SK-N-SH treated with all-trans-retinoic acid at 6 μM for 48 hours (cell line): ENCODE measurements around the gene MAP3K10.

ENCODE experiments used
- ATAC-seq: fragments of 200-7000 bp; cut with Tn5 transposase; 3 replicates; pipeline ENCODE4 v1.9.1; 2020; ENCODE audit warnings: mild to moderate bottlenecking, moderate library complexity
- ARNTL ChIP-seq: fragments of 450-650 bp; formaldehyde crosslinking; IDR thresholded peaks from 2 replicates; pipeline ENCODE4 v1.5.0; 2020; ENCODE audit warnings: low read depth, mild to moderate bottlenecking, moderate library complexity, borderline replicate concordance
- CSDC2 ChIP-seq: fragments of 250-450 bp; sonication (Bioruptor Pico); IDR thresholded peaks from 2 replicates; pipeline ENCODE4 v1.5.0; 2020; ENCODE audit warnings: mild to moderate bottlenecking, moderate library complexity
- CSRNP3 ChIP-seq: fragments of 250-450 bp; sonication (Bioruptor Pico); IDR thresholded peaks from 2 replicates; pipeline ENCODE4 v1.5.1; 2021; ENCODE audit warnings: mild to moderate bottlenecking, moderate library complexity
- ESRRG ChIP-seq: fragments of 250-450 bp; sonication (Bioruptor Pico); IDR thresholded peaks from 2 replicates; pipeline ENCODE4 v1.6.1; 2021; ENCODE audit warnings: mild to moderate bottlenecking
- ISL1 ChIP-seq: fragments of 250-450 bp; sonication (Bioruptor Pico); IDR thresholded peaks from 2 replicates; pipeline ENCODE4 v2.1.2; 2022; ENCODE audit warnings: mild to moderate bottlenecking, moderate library complexity
- PATZ1 ChIP-seq: fragments of 250-450 bp; sonication (Bioruptor Pico); IDR thresholded peaks from 2 replicates; pipeline ENCODE4 v1.8.0; 2020; ENCODE audit warnings: mild to moderate bottlenecking, moderate library complexity, borderline replicate concordance
- PPARA ChIP-seq: fragments of 250-450 bp; sonication (Bioruptor Pico); IDR thresholded peaks from 2 replicates; pipeline ENCODE4 v1.5.0; 2020; ENCODE audit warnings: mild to moderate bottlenecking, borderline replicate concordance
- RARB ChIP-seq: fragments of 250-450 bp; sonication (Bioruptor Pico); IDR thresholded peaks from 2 replicates; pipeline ENCODE4 v1.8.0; 2021; ENCODE audit warnings: mild to moderate bottlenecking, moderate library complexity
- TCF4 ChIP-seq: fragments of 250-450 bp; sonication (Bioruptor Pico); IDR thresholded peaks from 2 replicates; pipeline ENCODE4 v1.8.0; 2021; ENCODE audit warnings: mild to moderate bottlenecking, moderate library complexity, borderline replicate concordance
- TOX ChIP-seq: fragments of 250-450 bp; sonication (Bioruptor Pico); IDR thresholded peaks from 2 replicates; pipeline ENCODE4 v1.8.0; 2021; ENCODE audit warnings: mild to moderate bottlenecking, moderate library complexity, borderline replicate concordance
- TSHZ2 ChIP-seq: fragments of 250-450 bp; sonication (Bioruptor Pico); IDR thresholded peaks from 2 replicates; pipeline ENCODE4 v1.5.0; 2020; ENCODE audit warnings: mild to moderate bottlenecking, moderate library complexity
- ZC3H10 ChIP-seq: fragments of 250-450 bp; sonication (Bioruptor Pico); IDR thresholded peaks from 2 replicates; pipeline ENCODE4 v1.5.1; 2021; ENCODE audit warnings: mild to moderate bottlenecking, moderate library complexity
- ZFP3 ChIP-seq: fragments of 250-450 bp; sonication (Bioruptor Pico); IDR thresholded peaks from 2 replicates; pipeline ENCODE4 v1.5.0; 2020; ENCODE audit warnings: mild to moderate bottlenecking, moderate library complexity
- ZFP30 ChIP-seq: fragments of 450-650 bp; formaldehyde crosslinking; IDR thresholded peaks from 2 replicates; pipeline ENCODE4 v1.5.0; 2022; ENCODE audit warnings: mild to moderate bottlenecking, moderate library complexity
- ZNF565 ChIP-seq: fragments of 450-650 bp; formaldehyde crosslinking; conservative IDR thresholded peaks from 2 replicates; pipeline ENCODE4 v1.5.0; 2020; ENCODE audit warnings: low read depth, mild to moderate bottlenecking, moderate library complexity
- ZNF70 ChIP-seq: fragments of 450-650 bp; formaldehyde crosslinking; IDR thresholded peaks from 2 replicates; pipeline ENCODE4 v1.5.0; 2020; ENCODE audit warnings: mild to moderate bottlenecking, moderate library complexity
- ZNF8 ChIP-seq: fragments of 450-650 bp; formaldehyde crosslinking; IDR thresholded peaks from 2 replicates; pipeline ENCODE4 v1.5.0; 2020; ENCODE audit warnings: mild to moderate bottlenecking, moderate library complexity

The MAP3K10 gene

GRCh38 chr19:40178756-40179155, 12.5 kb upstream of the MAP3K10 start (continued):
- no peak for TF ChIP-seq ARNTL (CRISPR knock-in tag)
- TF ChIP-seq ZFP3 (CRISPR knock-in tag), result no peak
- no peak for TF ChIP-seq ZC3H10 (CRISPR knock-in tag)
- no peak for TF ChIP-seq ZFP30 (CRISPR knock-in tag)

GRCh38 chr19:40184273-40184672, 7.0 kb upstream of the MAP3K10 start:
- no peak for ATAC-seq
- TF ChIP-seq ARNTL (CRISPR knock-in tag) (no peak), ZFP3 (CRISPR knock-in tag) (no peak), ESRRG (CRISPR knock-in tag) (no peak), TOX (CRISPR knock-in tag) (no peak), ZC3H10 (CRISPR knock-in tag) (no peak), ZNF565 (CRISPR knock-in tag) (no peak), TCF4 (CRISPR knock-in tag) (no peak), ISL1 (CRISPR knock-in tag) (no peak), RARB (no peak), TSHZ2 (CRISPR knock-in tag) (no peak), ZFP30 (CRISPR knock-in tag) (no peak), CSRNP3 (CRISPR knock-in tag) (no peak), ZNF8 (CRISPR knock-in tag) (no peak), PPARA (CRISPR knock-in tag) (no peak), PATZ1 (CRISPR knock-in tag) (no peak)

GRCh38 chr19:40191836-40192646, 815 bp downstream of the MAP3K10 start:
- ATAC-seq, result peak; percentile 55
- TF ChIP-seq ZFP30 (CRISPR knock-in tag) (no peak), TCF4 (CRISPR knock-in tag) (no peak), CSDC2 (no peak), ZNF70 (CRISPR knock-in tag) (no peak), TSHZ2 (CRISPR knock-in tag) (no peak)
